Transverse colon (tissue), 4 donors: ENCODE data around the gene ROBO1. TPM values are rescaled to one million over a fixed set of nuclear protein-coding genes. Genes with fewer than 3 reads are reported as not detected.

Source experiments
- DNase-seq: peaks from one replicate; pipeline ENCODE4 v3.0.0-alpha.2; 2019
- H3K27ac ChIP-seq, 4 donors: fragments of 200-600 bp; sonication (generic); 2 replicates each; pipeline ENCODE4 v1.5.1; 2016 to 2018; ENCODE audit warnings: inconsistent platforms in 4 of 4
- H3K27me3 ChIP-seq: fragments of 200-600 bp; sonication (generic); 2 replicates; pipeline ENCODE4 v1.5.1; 2017; ENCODE audit warnings: inconsistent platforms
- H3K36me3 ChIP-seq, 4 donors: fragments of 200-600 bp; sonication (generic); 2 replicates each; pipeline ENCODE4 v1.5.1; 2017 to 2019; ENCODE audit warnings: inconsistent platforms in 4 of 4
- H3K4me1 ChIP-seq, 4 donors: fragments of 200-600 bp; sonication (generic); 2 replicates each; pipeline ENCODE4 v1.5.1; 2017 to 2020; ENCODE audit warnings: inconsistent platforms in 4 of 4
- H3K4me3 ChIP-seq, 4 donors: fragments of 200-600 bp; sonication (generic); 1 replicate in 1 of 4; 2 replicates in 3 of 4; pipeline versions ENCODE4 v1.5.1 to v1.6.1; 2017 to 2019; ENCODE audit warnings: inconsistent platforms in 4 of 4
- H3K9me3 ChIP-seq, 2 donors: fragments of 200-600 bp; sonication (generic); 2 replicates each; pipeline ENCODE4 v1.5.1; 2017 to 2019; ENCODE audit warnings: inconsistent platforms in 2 of 2
- EP300 ChIP-seq: sonication (generic); formaldehyde crosslinking; IDR thresholded peaks from one replicate; pipeline ENCODE4 v1.6.1; 2017; ENCODE audit warnings: antibody characterized with exemption, low read depth
- POLR2A ChIP-seq: fragments of 450-650 bp; IDR thresholded peaks from one replicate; pipeline ENCODE4 v1.6.1; 2016; ENCODE audit warnings: antibody characterized with exemption, mild to moderate bottlenecking, moderate library complexity
- POLR2AphosphoS5 ChIP-seq, 3 donors: sonication (generic); formaldehyde crosslinking; IDR thresholded peaks; one replicate each; pipeline ENCODE4 v1.6.1; 2016; ENCODE audit warnings: antibody characterized with exemption in 3 of 3
- WGBS, 2 donors: methylation state at CpG; one replicate each; pipeline ENCODE4 v1.1.5; 2018; ENCODE audit warnings: low coverage in 1 of 2; 5-methylcytosine and 5-hydroxymethylcytosine counted together
- in situ Hi-C, 4 donors: fragments of 200-750 bp; cut with MboI; loops; one replicate each; pipeline versions ENCODE4 v1.15.0 to v1.15.1; 2017; ENCODE audit warnings: low sequenced_read_pairs in 3 of 4, low pct_ligation_motif_present in 1 of 4, low pct_unique_long_range_greater_than_20kb in 1 of 4
- intact Hi-C: fragments of 100-400 bp; cut with DNase I; formaldehyde crosslinking; loops from one replicate; pipeline ENCODE4 v1.15.1; 2023; ENCODE audit warnings: low total_unique reads
- total RNA-seq, 4 donors: library from RNA; depleted of rRNA; stranded (reverse); fragments of >200 nt; gene quantifications; one replicate each; pipeline ENCODE4 v1.1.0, GENCODE V29; 2016
- TF ChIP-seq, protein P1 (sequence below), 5 experiments: fragments of 200-600 bp in 3 of 5; fragments of 450-650 bp in 2 of 5; sonication (generic) in 3 of 5; IDR thresholded peaks; 1 replicate in 2 of 5; 2 replicates in 3 of 5; pipeline ENCODE4 v1.5.1; 2016 to 2017; ENCODE audit warnings: antibody characterized with exemption in 5 of 5, inconsistent platforms in 3 of 5, mild to moderate bottlenecking in 2 of 5, moderate library complexity in 1 of 5

The ROBO1 gene
- total RNA-seq, 4 donors from 2014 or later, result 7.6 to 68.7 (median 9.1) TPM

- Histone ChIP-seq H3K27me3 (no peaks in the 10 kb centered on the region), H3K9me3 (no peaks in the 10 kb centered on the region), H3K4me1 (no peaks in the 10 kb centered on the region), H3K4me3 (no peak overlapping the region), H3K36me3 (no peaks in the 10 kb centered on the region), H3K27ac (no peak overlapping the region)
- 74 to 76% methylated on average over 7 of the region's 7 CpGs for WGBS, 2 donors
- intact Hi-C loops, result no loop called here
- no peak for DNase-seq
- TF ChIP-seq, protein P1, sequence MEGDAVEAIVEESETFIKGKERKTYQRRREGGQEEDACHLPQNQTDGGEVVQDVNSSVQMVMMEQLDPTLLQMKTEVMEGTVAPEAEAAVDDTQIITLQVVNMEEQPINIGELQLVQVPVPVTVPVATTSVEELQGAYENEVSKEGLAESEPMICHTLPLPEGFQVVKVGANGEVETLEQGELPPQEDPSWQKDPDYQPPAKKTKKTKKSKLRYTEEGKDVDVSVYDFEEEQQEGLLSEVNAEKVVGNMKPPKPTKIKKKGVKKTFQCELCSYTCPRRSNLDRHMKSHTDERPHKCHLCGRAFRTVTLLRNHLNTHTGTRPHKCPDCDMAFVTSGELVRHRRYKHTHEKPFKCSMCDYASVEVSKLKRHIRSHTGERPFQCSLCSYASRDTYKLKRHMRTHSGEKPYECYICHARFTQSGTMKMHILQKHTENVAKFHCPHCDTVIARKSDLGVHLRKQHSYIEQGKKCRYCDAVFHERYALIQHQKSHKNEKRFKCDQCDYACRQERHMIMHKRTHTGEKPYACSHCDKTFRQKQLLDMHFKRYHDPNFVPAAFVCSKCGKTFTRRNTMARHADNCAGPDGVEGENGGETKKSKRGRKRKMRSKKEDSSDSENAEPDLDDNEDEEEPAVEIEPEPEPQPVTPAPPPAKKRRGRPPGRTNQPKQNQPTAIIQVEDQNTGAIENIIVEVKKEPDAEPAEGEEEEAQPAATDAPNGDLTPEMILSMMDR (IDR thresholded peaks at IDR 0.05), result no peak
- no peak for TF ChIP-seq POLR2AphosphoS5 (IDR thresholded peaks at IDR 0.05)
- TF ChIP-seq EP300, result no peak
- TF ChIP-seq POLR2A, result no peak
- in situ Hi-C loops, result no loop called here
Measured at GRCh38 chr3:78974181-78974790, 793.5 kb downstream of the ROBO1 start.

- Histone ChIP-seq H3K4me3 (no peak overlapping the region), H3K36me3 (no peaks in the 10 kb centered on the region), H3K9me3 (no peaks in the 10 kb centered on the region), H3K27ac (no peak overlapping the region), H3K4me1 (no peaks in the 10 kb centered on the region), H3K27me3 (no peaks in the 10 kb centered on the region)
- TF ChIP-seq EP300, result no peak
- no peak for TF ChIP-seq POLR2AphosphoS5 (IDR thresholded peaks at IDR 0.05)
- TF ChIP-seq, protein P1 (IDR thresholded peaks at IDR 0.05), result no peak
- TF ChIP-seq POLR2A, result no peak
- in situ Hi-C loops (no loop called here), intact Hi-C loops (no loop called here)
- 88 to 97% methylated on average over 2 of the region's 2 CpGs for WGBS, 2 donors
- no peak for DNase-seq
Measured at GRCh38 chr3:78972617-78973301, 795.0 kb downstream of the ROBO1 start.

- Histone ChIP-seq H3K27me3 (no peaks in the 10 kb centered on the region), H3K9me3 (no peaks in the 10 kb centered on the region), H3K4me3 (no peak overlapping the region), H3K36me3 (no peaks in the 10 kb centered on the region), H3K4me1 (no peaks in the 10 kb centered on the region), H3K27ac (no peak overlapping the region)
- DNase-seq, result no peak
- TF ChIP-seq EP300 (no peak), POLR2AphosphoS5 (IDR thresholded peaks at IDR 0.05) (no peak), POLR2A (no peak)
- TF ChIP-seq, protein P1 (IDR thresholded peaks at IDR 0.05), result no peak
- in situ Hi-C loops, result no loop called here
- intact Hi-C loops, result no loop called here
- WGBS, 2 donors, result 30 to 45% methylated on average over 1 of the region's 1 CpG
Measured at GRCh38 chr3:78970656-78971055, 797.1 kb downstream of the ROBO1 start.

- Histone ChIP-seq H3K9me3 (no peaks in the 10 kb centered on the region), H3K36me3 (no peaks in the 10 kb centered on the region), H3K27me3 (no peaks in the 10 kb centered on the region), H3K27ac (no peak overlapping the region), H3K4me3 (no peak overlapping the region), H3K4me1 (no peaks in the 10 kb centered on the region)
- DNase-seq, result no peak
- intact Hi-C loops (no loop called here), in situ Hi-C loops (no loop called here)
- 53 to 71% methylated on average over 2 of the region's 2 CpGs for WGBS, 2 donors
- TF ChIP-seq EP300, result no peak
- TF ChIP-seq, protein P1 (IDR thresholded peaks at IDR 0.05), result no peak
- no peak for TF ChIP-seq POLR2AphosphoS5 (IDR thresholded peaks at IDR 0.05)
- no peak for TF ChIP-seq POLR2A
Measured at GRCh38 chr3:78969483-78969882, 798.3 kb downstream of the ROBO1 start.
